Measurements from ENCODE around the gene ERFE. TPM values are rescaled to one million over a fixed set of nuclear protein-coding genes. Genes with fewer than 3 reads are reported as not detected.

ERFE gene
- polyA plus RNA-seq, 1 donor from 2014 or later, result not detected

GRCh38 chr2:238128534-238129001, 30.2 kb upstream of the ERFE start:
- Histone ChIP-seq H3K4me2 (ENCODE audit: low read length) (no peak overlapping the region), H4K20me1 (ENCODE audit: insufficient read depth) (no peaks in the 10 kb centered on the region)

GRCh38 chr2:238129166-238130010, 29.4 kb upstream of the ERFE start:
- Histone ChIP-seq H3K9me2 (ENCODE audit: insufficient read depth, low read length) (no peaks in the 10 kb centered on the region), H3K4me2 (ENCODE audit: low read length) (no peak overlapping the region), H2AFZ (ENCODE audit: low read depth, low read length) (no peak overlapping the region), H3K27ac (ENCODE audit: low read length) (no peak overlapping the region), H4K20me1 (ENCODE audit: insufficient read depth) (no peaks in the 10 kb centered on the region), H3K27me3 (ENCODE audit: insufficient read depth, low read depth, low read length) (no peaks in the 10 kb centered on the region), H3K36me3 (ENCODE audit: insufficient read depth, low read length) (no peaks in the 10 kb centered on the region), H3K79me2 (replicated peaks; ENCODE audit: insufficient read depth, low read length) (no peaks in the 10 kb centered on the region), H3K4me3 (ENCODE audit: low read length) (no peak overlapping the region), H3F3A (ENCODE audit: insufficient read depth, low read length, poor library complexity, severe bottlenecking) (no peaks in the 10 kb centered on the region), H3K9ac (ENCODE audit: low read length) (no peak overlapping the region), H3K9me3 (ENCODE audit: low read length) (no peaks in the 10 kb centered on the region)
- TF ChIP-seq MXI1 (conservative IDR thresholded peaks at IDR 0.05; ENCODE audit: poor library complexity, severe bottlenecking), result no peak
- TF ChIP-seq EZH2 (IDR thresholded peaks at IDR 0.05; ENCODE audit: borderline replicate concordance, insufficient read depth, low read length, poor library complexity, severe bottlenecking), result no peak
- no peak for TF ChIP-seq RAD21 (conservative IDR thresholded peaks at IDR 0.05)
- TF ChIP-seq, protein P1, sequence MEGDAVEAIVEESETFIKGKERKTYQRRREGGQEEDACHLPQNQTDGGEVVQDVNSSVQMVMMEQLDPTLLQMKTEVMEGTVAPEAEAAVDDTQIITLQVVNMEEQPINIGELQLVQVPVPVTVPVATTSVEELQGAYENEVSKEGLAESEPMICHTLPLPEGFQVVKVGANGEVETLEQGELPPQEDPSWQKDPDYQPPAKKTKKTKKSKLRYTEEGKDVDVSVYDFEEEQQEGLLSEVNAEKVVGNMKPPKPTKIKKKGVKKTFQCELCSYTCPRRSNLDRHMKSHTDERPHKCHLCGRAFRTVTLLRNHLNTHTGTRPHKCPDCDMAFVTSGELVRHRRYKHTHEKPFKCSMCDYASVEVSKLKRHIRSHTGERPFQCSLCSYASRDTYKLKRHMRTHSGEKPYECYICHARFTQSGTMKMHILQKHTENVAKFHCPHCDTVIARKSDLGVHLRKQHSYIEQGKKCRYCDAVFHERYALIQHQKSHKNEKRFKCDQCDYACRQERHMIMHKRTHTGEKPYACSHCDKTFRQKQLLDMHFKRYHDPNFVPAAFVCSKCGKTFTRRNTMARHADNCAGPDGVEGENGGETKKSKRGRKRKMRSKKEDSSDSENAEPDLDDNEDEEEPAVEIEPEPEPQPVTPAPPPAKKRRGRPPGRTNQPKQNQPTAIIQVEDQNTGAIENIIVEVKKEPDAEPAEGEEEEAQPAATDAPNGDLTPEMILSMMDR (IDR thresholded peaks at IDR 0.05; ENCODE audit: poor library complexity, severe bottlenecking), result no peak
- TF ChIP-seq, protein P2, sequence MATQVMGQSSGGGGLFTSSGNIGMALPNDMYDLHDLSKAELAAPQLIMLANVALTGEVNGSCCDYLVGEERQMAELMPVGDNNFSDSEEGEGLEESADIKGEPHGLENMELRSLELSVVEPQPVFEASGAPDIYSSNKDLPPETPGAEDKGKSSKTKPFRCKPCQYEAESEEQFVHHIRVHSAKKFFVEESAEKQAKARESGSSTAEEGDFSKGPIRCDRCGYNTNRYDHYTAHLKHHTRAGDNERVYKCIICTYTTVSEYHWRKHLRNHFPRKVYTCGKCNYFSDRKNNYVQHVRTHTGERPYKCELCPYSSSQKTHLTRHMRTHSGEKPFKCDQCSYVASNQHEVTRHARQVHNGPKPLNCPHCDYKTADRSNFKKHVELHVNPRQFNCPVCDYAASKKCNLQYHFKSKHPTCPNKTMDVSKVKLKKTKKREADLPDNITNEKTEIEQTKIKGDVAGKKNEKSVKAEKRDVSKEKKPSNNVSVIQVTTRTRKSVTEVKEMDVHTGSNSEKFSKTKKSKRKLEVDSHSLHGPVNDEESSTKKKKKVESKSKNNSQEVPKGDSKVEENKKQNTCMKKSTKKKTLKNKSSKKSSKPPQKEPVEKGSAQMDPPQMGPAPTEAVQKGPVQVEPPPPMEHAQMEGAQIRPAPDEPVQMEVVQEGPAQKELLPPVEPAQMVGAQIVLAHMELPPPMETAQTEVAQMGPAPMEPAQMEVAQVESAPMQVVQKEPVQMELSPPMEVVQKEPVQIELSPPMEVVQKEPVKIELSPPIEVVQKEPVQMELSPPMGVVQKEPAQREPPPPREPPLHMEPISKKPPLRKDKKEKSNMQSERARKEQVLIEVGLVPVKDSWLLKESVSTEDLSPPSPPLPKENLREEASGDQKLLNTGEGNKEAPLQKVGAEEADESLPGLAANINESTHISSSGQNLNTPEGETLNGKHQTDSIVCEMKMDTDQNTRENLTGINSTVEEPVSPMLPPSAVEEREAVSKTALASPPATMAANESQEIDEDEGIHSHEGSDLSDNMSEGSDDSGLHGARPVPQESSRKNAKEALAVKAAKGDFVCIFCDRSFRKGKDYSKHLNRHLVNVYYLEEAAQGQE (IDR thresholded peaks at IDR 0.05; ENCODE audit: borderline replicate concordance), result no peak
- no peak for TF ChIP-seq POLR2AphosphoS5 (IDR thresholded peaks at IDR 0.05)
- no peak for TF ChIP-seq SMC3 (conservative IDR thresholded peaks at IDR 0.05; ENCODE audit: poor library complexity)
- no peak for TF ChIP-seq TAF1 (IDR thresholded peaks at IDR 0.05; ENCODE audit: low read depth)
- no peak for TF ChIP-seq EP300 (conservative IDR thresholded peaks at IDR 0.05; ENCODE audit: poor library complexity, severe bottlenecking)

More at GRCh38 chr2:238128534-238129001, 30.2 kb upstream of the ERFE start:
- Histone ChIP-seq H3K4me3 (ENCODE audit: low read length) (no peak overlapping the region), H3K27me3 (ENCODE audit: insufficient read depth, low read depth, low read length) (no peaks in the 10 kb centered on the region), H3K9me3 (ENCODE audit: low read length) (no peaks in the 10 kb centered on the region), H2AFZ (ENCODE audit: low read depth, low read length) (no peak overlapping the region), H3K79me2 (replicated peaks; ENCODE audit: insufficient read depth, low read length) (no peaks in the 10 kb centered on the region), H3K9me2 (ENCODE audit: insufficient read depth, low read length) (no peaks in the 10 kb centered on the region), H3K36me3 (ENCODE audit: insufficient read depth, low read length) (no peaks in the 10 kb centered on the region), H3K9ac (ENCODE audit: low read length) (no peak overlapping the region), H3K27ac (ENCODE audit: low read length) (no peak overlapping the region), H3F3A (ENCODE audit: insufficient read depth, low read length, poor library complexity, severe bottlenecking) (no peaks in the 10 kb centered on the region)
- no peak for TF ChIP-seq EZH2 (IDR thresholded peaks at IDR 0.05; ENCODE audit: borderline replicate concordance, insufficient read depth, low read length, poor library complexity, severe bottlenecking)
- no peak for TF ChIP-seq POLR2AphosphoS5 (IDR thresholded peaks at IDR 0.05)
- TF ChIP-seq EP300 (conservative IDR thresholded peaks at IDR 0.05; ENCODE audit: poor library complexity, severe bottlenecking), result no peak
- TF ChIP-seq, protein P2 (IDR thresholded peaks at IDR 0.05; ENCODE audit: borderline replicate concordance), result no peak
- TF ChIP-seq RAD21 (conservative IDR thresholded peaks at IDR 0.05), result no peak
- TF ChIP-seq, protein P1 (IDR thresholded peaks at IDR 0.05; ENCODE audit: poor library complexity, severe bottlenecking), result no peak
- TF ChIP-seq MXI1 (conservative IDR thresholded peaks at IDR 0.05; ENCODE audit: poor library complexity, severe bottlenecking), result no peak
- TF ChIP-seq SMC3 (conservative IDR thresholded peaks at IDR 0.05; ENCODE audit: poor library complexity), result no peak
- no peak for TF ChIP-seq TAF1 (IDR thresholded peaks at IDR 0.05; ENCODE audit: low read depth)

All from neural cell (in vitro differentiated cells).